Fibroblast of skin of abdomen (primary cell): ENCODE results near the gene ALS2.
"Not testable (repeated sequence)": the region's sequence is repeated elsewhere in the genome, so short reads cannot be mapped to it uniquely, and the experiment has no call there.

Experiments
- DNase-seq: peaks from one replicate; pipeline ENCODE4 v3.0.0-alpha.2; 2013

ALS2 gene

GRCh38 chr2:201793631-201794030 lies 12.9 kb upstream of the ALS2 start:
- peak; percentile 86 for DNase-seq

GRCh38 chr2:201790989-201791388 lies 10.3 kb upstream of the ALS2 start:
- no peak for DNase-seq

- no peak for DNase-seq
Measured at GRCh38 chr2:201790291-201790690, 9.6 kb upstream of the ALS2 start.

GRCh38 chr2:201789395-201789794 lies 8.7 kb upstream of the ALS2 start:
- no peak for DNase-seq

- DNase-seq = no peak
Measured at GRCh38 chr2:201788371-201788770, 7.6 kb upstream of the ALS2 start.

GRCh38 chr2:201786471-201786870 lies 5.7 kb upstream of the ALS2 start:
- peak; percentile 38 for DNase-seq

- DNase-seq = no peak
Measured at GRCh38 chr2:201785135-201785534, 4.4 kb upstream of the ALS2 start.

- no peak for DNase-seq
Measured at GRCh38 chr2:201784563-201784962, 3.8 kb upstream of the ALS2 start.

- no peak for DNase-seq
Measured at GRCh38 chr2:201781557-201782051, 871 bp upstream of the ALS2 start.

- DNase-seq = peak; percentile 3
Measured at GRCh38 chr2:201779901-201780673, 646 bp downstream of the ALS2 start.

- DNase-seq = peak; percentile 1
Measured at GRCh38 chr2:201777869-201778268, 2.9 kb downstream of the ALS2 start.

GRCh38 chr2:201777043-201777442 lies 3.7 kb downstream of the ALS2 start:
- peak; percentile 37 for DNase-seq

- DNase-seq = no peak
Measured at GRCh38 chr2:201775326-201775725, 5.4 kb downstream of the ALS2 start.

- peak; percentile 11 for DNase-seq
Measured at GRCh38 chr2:201774546-201774945, 6.2 kb downstream of the ALS2 start.

- DNase-seq = no peak
Measured at GRCh38 chr2:201773990-201774389, 6.7 kb downstream of the ALS2 start.

GRCh38 chr2:201769666-201770373 lies 10.9 kb downstream of the ALS2 start:
- no peak for DNase-seq

GRCh38 chr2:201768918-201769317 lies 11.8 kb downstream of the ALS2 start:
- peak; percentile 60 for DNase-seq

- no peak for DNase-seq
Measured at GRCh38 chr2:201765799-201766198, 14.9 kb downstream of the ALS2 start.

- DNase-seq = not testable (repeated sequence)
Measured at GRCh38 chr2:201764469-201764868, 16.3 kb downstream of the ALS2 start.

GRCh38 chr2:201761101-201761500 lies 19.6 kb downstream of the ALS2 start:
- no peak for DNase-seq

- DNase-seq = no peak
Measured at GRCh38 chr2:201759567-201759966, 21.2 kb downstream of the ALS2 start.

GRCh38 chr2:201758873-201759272 lies 21.9 kb downstream of the ALS2 start:
- DNase-seq = no peak

- no peak for DNase-seq
Measured at GRCh38 chr2:201758234-201758633, 22.5 kb downstream of the ALS2 start.
